ENCODE data around the gene GNL1. TPM values are rescaled to one million over a fixed set of nuclear protein-coding genes. Genes with fewer than 3 reads are reported as not detected.
A peak's percentile ranks its signal among the peaks of the same experiment; 100 is the strongest.

Gene GNL1
- total and polyA plus RNA-seq, 9 of the 15 experiments (the other 6 are each of a cell fraction or from before 2014, with no cell fraction given): 0.73 to 112 (median 58.0) TPM

GRCh38 chr6:30508890-30509736 lies 47.2 kb downstream of the GNL1 start (continued):
- TF ChIP-seq ZNF395 (CRISPR knock-in tag; IDR thresholded peaks at IDR 0.05): peak; percentile 81
- 0 out of 2 replicates have a peak, but pooled peaks have one; percentile 30 for TF ChIP-seq THRA (IDR thresholded peaks at IDR 0.05)
- TF ChIP-seq ZNF263 (CRISPR knock-in tag; IDR thresholded peaks at IDR 0.05; ENCODE audit: borderline replicate concordance): no peak
- no peak for TF ChIP-seq COPS2 (conservative IDR thresholded peaks at IDR 0.05)
- TF ChIP-seq GATAD2B (IDR thresholded peaks at IDR 0.05; ENCODE audit: borderline replicate concordance): no peak
- TF ChIP-seq ZFP30 (CRISPR knock-in tag; IDR thresholded peaks at IDR 0.05; ENCODE audit: borderline replicate concordance): no peak
- no peak for TF ChIP-seq PURB (CRISPR knock-in tag; IDR thresholded peaks at IDR 0.05; ENCODE audit: low read depth)
- peak in 1 of 2 experiments; percentile 34; a peak in 1 of 4 replicates for TF ChIP-seq RCOR1 (IDR thresholded peaks at IDR 0.05; ENCODE audit: borderline replicate concordance in 1 of 2, low read depth in 2 of 2, low read length in 2 of 2)
- TF ChIP-seq ZNF655 (CRISPR knock-in tag; IDR thresholded peaks at IDR 0.05): no peak
- TF ChIP-seq ZMIZ1 (IDR thresholded peaks at IDR 0.05; ENCODE audit: low read depth in 2 of 2, low read length in 2 of 2): no peak
- no peak for TF ChIP-seq ZNF274 (IDR thresholded peaks at IDR 0.05; ENCODE audit: borderline replicate concordance, low read depth, low read length)
- TF ChIP-seq ZKSCAN1 (IDR thresholded peaks at IDR 0.05; ENCODE audit: low read depth, low read length): no peak
- TF ChIP-seq NR0B1 (IDR thresholded peaks at IDR 0.05; ENCODE audit: partially characterized antibody): no peak
- no peak for TF ChIP-seq TAF9B (IDR thresholded peaks at IDR 0.05; ENCODE audit: partially characterized antibody)
- no peak for TF ChIP-seq SRF (CRISPR knock-in tag; IDR thresholded peaks at IDR 0.05)
- no peak for TF ChIP-seq EWSR1 (IDR thresholded peaks at IDR 0.05; ENCODE audit: borderline replicate concordance, low read depth, partially characterized antibody)
- TF ChIP-seq SIRT6 (IDR thresholded peaks at IDR 0.05; ENCODE audit: low read depth, low read length): no peak

All from K562 (cell line).